Measurements from ENCODE around the gene JAKMIP2.

DNA sequence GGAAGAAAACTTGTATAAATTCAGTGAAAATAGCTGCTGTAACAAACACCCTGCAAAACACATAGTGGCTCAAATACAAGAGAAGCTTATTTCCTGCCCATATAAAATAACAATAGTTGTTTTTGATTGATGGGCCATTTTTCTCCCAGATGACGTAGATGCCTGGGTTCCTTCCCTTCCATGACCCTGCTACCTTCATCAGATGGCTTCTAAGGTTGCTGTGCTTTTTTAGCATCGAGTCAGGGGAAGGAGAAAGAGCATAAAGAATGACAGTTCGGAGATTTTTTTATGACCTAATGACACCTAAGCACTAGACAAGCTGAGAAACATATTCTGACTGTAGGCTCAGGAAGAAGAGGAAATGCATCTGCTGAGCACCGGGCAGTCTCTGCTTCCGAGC lies 238.0 kb downstream of the JAKMIP2 start:
- TF ChIP-seq, protein P1, sequence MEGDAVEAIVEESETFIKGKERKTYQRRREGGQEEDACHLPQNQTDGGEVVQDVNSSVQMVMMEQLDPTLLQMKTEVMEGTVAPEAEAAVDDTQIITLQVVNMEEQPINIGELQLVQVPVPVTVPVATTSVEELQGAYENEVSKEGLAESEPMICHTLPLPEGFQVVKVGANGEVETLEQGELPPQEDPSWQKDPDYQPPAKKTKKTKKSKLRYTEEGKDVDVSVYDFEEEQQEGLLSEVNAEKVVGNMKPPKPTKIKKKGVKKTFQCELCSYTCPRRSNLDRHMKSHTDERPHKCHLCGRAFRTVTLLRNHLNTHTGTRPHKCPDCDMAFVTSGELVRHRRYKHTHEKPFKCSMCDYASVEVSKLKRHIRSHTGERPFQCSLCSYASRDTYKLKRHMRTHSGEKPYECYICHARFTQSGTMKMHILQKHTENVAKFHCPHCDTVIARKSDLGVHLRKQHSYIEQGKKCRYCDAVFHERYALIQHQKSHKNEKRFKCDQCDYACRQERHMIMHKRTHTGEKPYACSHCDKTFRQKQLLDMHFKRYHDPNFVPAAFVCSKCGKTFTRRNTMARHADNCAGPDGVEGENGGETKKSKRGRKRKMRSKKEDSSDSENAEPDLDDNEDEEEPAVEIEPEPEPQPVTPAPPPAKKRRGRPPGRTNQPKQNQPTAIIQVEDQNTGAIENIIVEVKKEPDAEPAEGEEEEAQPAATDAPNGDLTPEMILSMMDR (IDR thresholded peaks at IDR 0.05; ENCODE audit: insufficient read depth, low read length, poor library complexity, severe bottlenecking), result no peak
- no peak for TF ChIP-seq EZH2phosphoT487 (conservative IDR thresholded peaks at IDR 0.05; ENCODE audit: low read length)

Measured in SU-DHL-6 (cell line).